HCT116 (cell line): ENCODE measurements around the gene FAM229A. TPM values are rescaled to one million over a fixed set of nuclear protein-coding genes. Genes with fewer than 3 reads are reported as not detected.

Experiments
- ATAC-seq: fragments of 200-7000 bp; cut with Tn5 transposase; 2 replicates; pipeline ENCODE4 v1.9.1; 2020; ENCODE audit warnings: mild to moderate bottlenecking, moderate library complexity
- BruUV-seq: library from RNA; stranded (reverse); fragments of 400-500 nt; replicated peaks from 2 replicates; lab custom pipeline; 2021; lab: Mats Ljungman, UMichigan
- CTCF ChIA-PET: fragments of 300-600 bp; sonication (Branson Sonifier 250); formaldehyde crosslinking; loops from one replicate; lab custom pipeline; 2021; ENCODE audit warnings: antibody characterized with exemption; lab: Charles Lee
- POLR2A ChIA-PET: fragments of 300-600, 350-600 bp; sonication (Branson Sonifier 250); formaldehyde crosslinking; loops from one replicate; lab custom pipeline; 2021; ENCODE audit warnings: antibody characterized with exemption; lab: Charles Lee
- RAD21 ChIA-PET, 2 experiments: fragments of 300-600 bp; sonication (Branson Sonifier 250); formaldehyde crosslinking; loops; one replicate each; lab custom pipeline; 2023; ENCODE audit warnings: low total read pairs in 2 of 2; ENCODE audit not compliant: uncharacterized antibody in 2 of 2, unreplicated experiment in 2 of 2, low non-redundant PET in 1 of 2; lab: Charles Lee
- DNase-seq: peaks from one replicate; pipeline ENCODE4 v3.0.0-alpha.2; 2010; ENCODE audit warnings: low read depth, low spot score
- H2AFZ ChIP-seq: fragments of 200-600 bp; shearing (Covaris generic), sonication (generic); 2 replicates; pipeline ENCODE4 v1.6.1; 2017; ENCODE audit warnings: low read depth, mixed run types, mixed read lengths, antibody characterized with exemption, low read length; ENCODE audit not compliant: poor library complexity, severe bottlenecking
- H3K27ac ChIP-seq: 2 replicates; pipeline ENCODE4 v1.5.1; 2012; ENCODE audit warnings: low read depth, low read length
- H3K27me3 ChIP-seq: fragments of 200-600 bp; sonication (generic); 2 replicates; pipeline ENCODE4 v1.6.1; 2016; ENCODE audit warnings: mixed run types, low read length, mixed read lengths; ENCODE audit not compliant: insufficient read depth
- H3K36me3 ChIP-seq, 2 experiments: fragments of 200-500 bp in 1 of 2; fragments of 200-600 bp in 1 of 2; sonication (Bioruptor generic) in 1 of 2; sonication (generic) in 1 of 2; 2 replicates each; pipeline versions ENCODE4 v1.5.1 to v1.6.1; 2014 to 2016; ENCODE audit warnings: low read length in 2 of 2, inconsistent platforms in 1 of 2, mixed read lengths in 1 of 2, mixed run types in 1 of 2; ENCODE audit not compliant: insufficient read depth in 2 of 2, control insufficient read depth in 1 of 2
- H3K4me1 ChIP-seq, 2 experiments: fragments of 200-600 bp in 1 of 2; sonication (generic) in 1 of 2; 2 replicates each; pipeline versions ENCODE4 v1.5.1 to v1.6.1; 2012 to 2017; ENCODE audit warnings: low read length in 2 of 2, inconsistent platforms in 1 of 2, mild to moderate bottlenecking in 1 of 2, mixed read lengths in 1 of 2, mixed run types in 1 of 2, moderate library complexity in 1 of 2; ENCODE audit not compliant: insufficient read depth in 2 of 2, control insufficient read depth in 1 of 2
- H3K4me2 ChIP-seq: fragments of 200-600 bp; sonication (generic); 2 replicates; pipeline ENCODE4 v1.6.1; 2017; ENCODE audit warnings: mixed run types, low read length, mixed read lengths
- H3K4me3 ChIP-seq, 2 experiments: fragments of 200-600 bp in 1 of 2; sonication (generic) in 1 of 2; replicated peaks in 1 of 2; 2 replicates each; pipeline ENCODE4 v1.5.1; 2011 to 2016; ENCODE audit warnings: low read length in 2 of 2, control low read depth in 1 of 2, low read depth in 1 of 2, mild to moderate bottlenecking in 1 of 2, mixed read lengths in 1 of 2, mixed run types in 1 of 2
- H3K79me2 ChIP-seq: fragments of 200-600 bp; sonication (generic); 2 replicates; pipeline ENCODE4 v1.6.1; 2017; ENCODE audit warnings: mild to moderate bottlenecking, mixed run types, low read length, moderate library complexity, mixed read lengths; ENCODE audit not compliant: insufficient read depth
- H3K9ac ChIP-seq: fragments of 200-600 bp; sonication (generic); 2 replicates; pipeline ENCODE4 v1.6.1; 2016; ENCODE audit warnings: low read length, mixed read lengths
- H3K9me2 ChIP-seq: fragments of 200-600 bp; sonication (generic), shearing (Covaris generic); 2 replicates; pipeline ENCODE4 v1.6.1; 2017; ENCODE audit warnings: mixed run types, mild to moderate bottlenecking, moderate library complexity; ENCODE audit not compliant: insufficient read depth
- H3K9me3 ChIP-seq, 2 experiments: fragments of 200-500 bp in 1 of 2; fragments of 200-600 bp in 1 of 2; sonication (Bioruptor generic) in 1 of 2; sonication (generic) in 1 of 2; 2 replicates each; pipeline ENCODE4 v1.6.1; 2014 to 2017; ENCODE audit warnings: low read length in 2 of 2, mixed read lengths in 2 of 2, inconsistent platforms in 1 of 2, low read depth in 1 of 2, mild to moderate bottlenecking in 1 of 2, mixed run types in 1 of 2, moderate library complexity in 1 of 2; ENCODE audit not compliant: control insufficient read depth in 1 of 2, insufficient read depth in 1 of 2
- H4K20me1 ChIP-seq: fragments of 200-600 bp; sonication (generic), shearing (Covaris generic); 2 replicates; pipeline ENCODE4 v1.6.1; 2017; ENCODE audit warnings: mixed run types, mild to moderate bottlenecking, moderate library complexity; ENCODE audit not compliant: insufficient read depth
- CTCF ChIP-seq, 3 experiments: fragments of 200-600 bp in 1 of 3; sonication (generic) in 1 of 3; IDR thresholded peaks in 2 of 3; conservative IDR thresholded peaks in 1 of 3; 2 replicates each; pipeline ENCODE4 v1.5.1; 2012 to 2017; ENCODE audit warnings: low read depth in 2 of 3, low read length in 2 of 3, antibody characterized with exemption in 1 of 3, borderline replicate concordance in 1 of 3, control low read depth in 1 of 3, mild to moderate bottlenecking in 1 of 3, mixed read lengths in 1 of 3, mixed run types in 1 of 3, moderate library complexity in 1 of 3; ENCODE audit not compliant: insufficient read depth in 1 of 3
- ELF1 ChIP-seq: IDR thresholded peaks from 2 replicates; pipeline ENCODE4 v1.6.1; 2012; ENCODE audit warnings: low read depth, borderline replicate concordance
- FOSL1 ChIP-seq: IDR thresholded peaks from 2 replicates; pipeline ENCODE4 v1.6.1; 2012; ENCODE audit warnings: low read depth
- YY1 ChIP-seq: IDR thresholded peaks from 2 replicates; pipeline ENCODE4 v1.6.1; 2011; ENCODE audit warnings: low read length, low read depth, moderate library complexity, mild to moderate bottlenecking; ENCODE audit not compliant: insufficient replicate concordance; ENCODE audit errors: extremely low read depth
- intact Hi-C: fragments of 100-400 bp; cut with micrococcal nuclease; formaldehyde crosslinking; loops from 2 replicates; pipeline ENCODE4 v1.10.0; 2022
- total RNA-seq: library from RNA; stranded (reverse); gene quantifications from one replicate; pipeline ENCODE4 v1.2.1, GENCODE V29; 2021; ENCODE audit not compliant: unreplicated experiment

Gene FAM229A
- total RNA-seq, 1 experiment from 2014 or later: 16.1 TPM

GRCh38 chr1:32336963-32337675, 25.2 kb downstream of the FAM229A start:
- H3K27ac ChIP-seq: no peak overlapping the region; the same call in 1 of the 2 replicates
- BruUV-seq: no TSS peak
- intact Hi-C loops: no loop called here
- no peaks in the 10 kb centered on the region for H3K27me3 ChIP-seq
- no peak for DNase-seq
- POLR2A ChIA-PET: interaction anchor here (0.9 to 2.1 kb wide), 5 partner anchors 9 to 96 kb away, joined by 3 to 22 read pairs (median 3); no protein-coding TSS in a partner anchor
- H3K36me3 ChIP-seq: peaks cover 0 to 14% of the 10 kb centered on the region in 2 experiments; a peak in 1 of 4 replicates
- peaks cover 18 to 54% of the 10 kb centered on the region in 2 experiments for H3K4me1 ChIP-seq
- TF ChIP-seq CTCF (IDR thresholded peaks at IDR 0.05 in 2 of 3, conservative IDR thresholded peaks at IDR 0.05 in 1 of 3; ENCODE audit: borderline replicate concordance in 1 of 3, insufficient read depth in 1 of 3, low read depth in 2 of 3, low read length in 2 of 3) (no peak), YY1 (no peak), ELF1 (no peak), FOSL1 (no peak)
- no peaks in the 10 kb centered on the region for H4K20me1 ChIP-seq
- H3K9me3 ChIP-seq: no peaks in the 10 kb centered on the region
- no peak overlapping the region for H3K9ac ChIP-seq
- RAD21 ChIA-PET: no interaction called here
- no peak overlapping the region for H3K4me3 ChIP-seq
- CTCF ChIA-PET: interaction anchor here (2.0 kb wide), 1 partner anchor 15 kb away, joined by 8 read pairs; no protein-coding TSS in a partner anchor
- no peak for ATAC-seq
- H3K79me2 ChIP-seq: peaks cover 24% of the 10 kb centered on the region
- H3K4me2 ChIP-seq: no peak overlapping the region
- H3K9me2 ChIP-seq: no peaks in the 10 kb centered on the region
- no peak overlapping the region for H2AFZ ChIP-seq
